K562 treated with DMSO at 1 percent for 48 hours (cell line): ENCODE measurements around the gene FAM83G. TPM values are rescaled to one million over a fixed set of nuclear protein-coding genes. Genes with fewer than 3 reads are reported as not detected.

ENCODE experiments used
- total RNA-seq: library from RNA; unstranded; fragments of 300-600 nt; gene quantifications from 2 replicates; pipeline ENCODE4 v1.2.3, GENCODE V29; 2022; ENCODE audit warnings: low replicate concordance; ENCODE audit errors: extremely low read depth

FAM83G gene, protein sequence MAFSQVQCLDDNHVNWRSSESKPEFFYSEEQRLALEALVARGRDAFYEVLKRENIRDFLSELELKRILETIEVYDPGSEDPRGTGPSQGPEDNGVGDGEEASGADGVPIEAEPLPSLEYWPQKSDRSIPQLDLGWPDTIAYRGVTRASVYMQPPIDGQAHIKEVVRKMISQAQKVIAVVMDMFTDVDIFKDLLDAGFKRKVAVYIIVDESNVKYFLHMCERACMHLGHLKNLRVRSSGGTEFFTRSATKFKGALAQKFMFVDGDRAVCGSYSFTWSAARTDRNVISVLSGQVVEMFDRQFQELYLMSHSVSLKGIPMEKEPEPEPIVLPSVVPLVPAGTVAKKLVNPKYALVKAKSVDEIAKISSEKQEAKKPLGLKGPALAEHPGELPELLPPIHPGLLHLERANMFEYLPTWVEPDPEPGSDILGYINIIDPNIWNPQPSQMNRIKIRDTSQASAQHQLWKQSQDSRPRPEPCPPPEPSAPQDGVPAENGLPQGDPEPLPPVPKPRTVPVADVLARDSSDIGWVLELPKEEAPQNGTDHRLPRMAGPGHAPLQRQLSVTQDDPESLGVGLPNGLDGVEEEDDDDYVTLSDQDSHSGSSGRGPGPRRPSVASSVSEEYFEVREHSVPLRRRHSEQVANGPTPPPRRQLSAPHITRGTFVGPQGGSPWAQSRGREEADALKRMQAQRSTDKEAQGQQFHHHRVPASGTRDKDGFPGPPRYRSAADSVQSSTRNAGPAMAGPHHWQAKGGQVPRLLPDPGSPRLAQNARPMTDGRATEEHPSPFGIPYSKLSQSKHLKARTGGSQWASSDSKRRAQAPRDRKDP
- total RNA-seq, result not detected in 2 replicates

DNA sequence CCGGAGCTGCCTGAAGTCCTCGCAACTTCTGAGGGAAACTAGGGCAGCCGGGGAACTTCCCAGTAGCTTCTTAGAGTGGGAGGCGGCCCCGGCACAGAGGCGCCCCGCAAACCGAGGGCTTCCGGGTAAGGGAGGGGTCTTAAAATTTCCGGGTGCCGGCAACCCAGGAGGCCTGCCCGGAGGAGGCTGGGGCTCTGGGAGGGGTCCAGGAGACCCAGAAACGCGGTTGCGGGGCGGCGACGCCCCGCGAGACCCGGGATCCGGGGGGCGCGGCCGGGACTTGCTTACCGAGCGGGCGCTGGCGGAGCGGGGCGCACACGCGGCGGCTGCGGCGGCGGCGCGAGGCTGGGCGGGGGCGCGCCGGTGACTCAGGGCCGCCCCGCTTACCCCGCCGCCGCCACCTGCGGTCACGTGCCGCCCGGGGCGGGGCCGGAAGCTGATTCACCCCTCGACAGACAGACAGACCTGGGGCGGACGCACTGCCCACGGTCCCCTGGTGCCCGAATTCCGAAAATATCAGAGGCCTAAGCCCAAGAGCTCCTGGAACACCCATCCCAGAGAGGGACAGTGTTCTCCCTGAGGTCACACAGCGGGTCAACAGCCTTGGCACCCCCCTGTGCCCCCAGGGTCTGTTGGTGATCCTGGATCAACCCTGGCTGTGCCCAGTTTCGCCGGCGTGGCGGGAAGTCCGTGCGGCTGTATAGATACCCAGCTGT lies at the start of gene FAM83G:
TSS of gene FAM83G (minus strand) at position 344 of the 716 bp plus-strand sequence. CDS start 723 bp downstream, outside the sequence.

DNA sequence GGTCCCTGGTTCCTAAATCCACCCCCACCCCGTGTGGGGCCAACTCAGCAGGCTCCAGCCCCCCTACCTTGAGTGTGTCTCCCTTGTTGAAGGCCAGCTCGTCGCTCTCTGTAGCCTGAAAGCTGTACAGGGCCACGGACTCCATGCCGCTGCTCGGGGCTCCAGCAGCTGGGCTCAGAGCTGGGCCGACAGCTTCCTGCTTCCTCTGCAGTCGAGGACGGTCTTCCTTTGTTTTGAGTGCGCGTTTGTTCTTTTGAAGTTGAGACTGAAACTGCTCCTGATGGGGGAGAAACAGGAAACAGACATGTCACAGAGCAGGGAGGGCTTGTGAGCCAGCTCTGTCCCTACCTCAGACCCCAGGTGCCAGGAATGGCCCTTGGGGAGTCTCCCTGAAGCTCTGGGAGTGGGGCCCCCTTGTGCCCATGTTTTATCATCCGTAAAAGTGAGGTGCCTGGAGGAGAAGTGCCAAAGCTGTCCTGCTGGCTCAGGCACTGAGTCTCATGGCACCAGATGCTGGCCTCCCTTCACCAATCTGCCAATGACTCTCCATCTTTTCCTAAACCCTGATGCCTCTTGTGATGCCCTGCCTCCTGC lies 42.3 kb upstream of the FAM83G start, which contains the start of gene GRAP:
TSS of gene GRAP (minus strand) at position 176 of the 594 bp plus-strand sequence. CDS start at position 145, 31 bp downstream.

DNA sequence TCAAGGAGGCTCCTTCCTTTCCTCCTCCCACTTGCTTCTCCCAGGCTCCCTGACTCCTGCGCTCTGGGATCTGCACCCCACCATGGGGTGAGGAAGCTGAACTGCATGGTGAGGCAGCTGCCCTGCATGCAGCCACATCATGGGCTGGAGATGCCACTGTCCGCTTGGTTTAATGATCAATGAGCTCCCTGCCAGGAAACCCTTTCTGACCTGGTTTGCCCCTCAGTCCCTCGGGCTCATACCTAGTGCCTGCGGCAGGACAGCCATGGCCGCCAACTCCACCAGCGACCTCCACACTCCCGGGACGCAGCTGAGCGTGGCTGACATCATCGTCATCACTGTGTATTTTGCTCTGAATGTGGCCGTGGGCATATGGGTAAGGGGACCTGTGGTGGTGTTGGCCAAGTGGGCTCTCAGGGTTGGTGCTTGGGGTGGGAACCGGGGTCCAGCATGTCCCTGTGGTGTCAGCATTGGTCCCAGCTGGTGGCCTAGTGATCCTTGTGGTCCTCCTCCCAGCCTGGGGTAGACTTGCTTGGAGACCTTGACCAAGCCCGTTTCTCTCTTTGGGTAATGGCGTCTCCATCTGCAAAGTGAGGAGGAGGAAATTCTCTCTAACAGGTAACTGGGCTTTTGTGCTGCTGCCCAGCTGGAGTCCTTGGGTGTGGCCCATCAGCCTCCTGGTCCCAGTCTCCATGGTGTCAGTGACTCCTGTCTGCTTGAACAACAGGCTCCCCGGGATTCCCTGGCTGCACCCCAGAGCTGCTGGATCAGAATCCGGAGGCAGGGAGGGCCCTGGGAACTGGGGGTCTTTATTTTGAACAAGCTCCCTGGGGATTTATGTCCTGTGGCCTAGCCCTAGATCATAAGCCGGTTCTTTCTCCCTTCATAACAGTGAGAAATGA lies 52.4 kb downstream of the FAM83G start, which contains the start of gene SLC5A10:
TSS of gene SLC5A10 (plus strand) at position 225 of the 902 bp plus-strand sequence. CDS start at position 266, 41 bp downstream.

Other genes with a start within 250 kb of the FAM83G start
- gene TVP23B, start 223.6 kb downstream of the FAM83G start, total RNA-seq, result not detected in 2 replicates
- not detected in 2 replicates for gene PRPSAP2, start 146.6 kb downstream of the FAM83G start, total RNA-seq
- gene SLC5A10, start 52.6 kb downstream of the FAM83G start, total RNA-seq, result not detected in 2 replicates
- gene GRAP, start 42.2 kb upstream of the FAM83G start, total RNA-seq, result not detected in 2 replicates
- gene GRAPL, start 122.8 kb upstream of the FAM83G start, total RNA-seq, result not detected in 2 replicates
- not detected in 2 replicates for gene EPN2, start 232.6 kb upstream of the FAM83G start, total RNA-seq